NB4 (cell line): ENCODE measurements around the gene UQCC3.

ENCODE experiments used
- CTCF ChIP-seq: IDR thresholded peaks from one replicate; pipeline ENCODE4 v1.5.1; 2012; ENCODE audit warnings: low read depth, low read length
- MAX ChIP-seq: IDR thresholded peaks from 2 replicates; pipeline ENCODE4 v1.6.1; 2011; ENCODE audit warnings: low read depth, low read length
- POLR2A ChIP-seq: IDR thresholded peaks from 2 replicates; pipeline ENCODE4 v1.6.1; 2011; ENCODE audit warnings: mild to moderate bottlenecking; ENCODE audit not compliant: insufficient read length; ENCODE audit errors: extremely low read depth

- TF ChIP-seq MAX, result no peak
- no peak for TF ChIP-seq CTCF
- no peak for TF ChIP-seq POLR2A
Observed at GRCh38 chr11:62710001-62710345, 38.5 kb downstream of the UQCC3 start.
